HG03520 (cell line): ENCODE measurements around the gene TMPO.
"Not testable (repeated sequence)": the region's sequence is repeated elsewhere in the genome, so short reads cannot be mapped to it uniquely, and the experiment has no call there.

Experiments
- ATAC-seq: cut with Tn5 transposase; IDR thresholded peaks from one replicate; pipeline ENCODE4 v1.9.1; 2021; ENCODE audit warnings: mild to moderate bottlenecking, moderate library complexity; ENCODE audit not compliant: unreplicated experiment

The TMPO gene

DNA sequence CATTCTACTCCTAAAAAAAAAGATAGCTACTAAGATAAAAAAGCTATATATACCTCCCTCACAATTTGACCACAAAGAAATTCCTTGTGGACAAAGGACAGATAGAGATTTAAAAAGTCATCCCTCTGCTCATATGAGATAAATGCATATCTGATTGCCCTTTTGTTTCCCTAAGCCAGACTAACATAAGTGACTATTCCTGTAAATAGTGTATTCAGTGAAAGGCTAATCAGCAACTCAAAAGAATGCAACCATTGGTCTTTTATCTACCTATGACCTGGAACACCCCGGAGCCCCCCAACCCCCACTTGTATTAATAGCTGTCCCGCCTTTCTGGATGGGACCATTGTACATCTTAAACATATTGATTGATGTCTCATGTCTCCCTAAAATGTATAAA, 6.3 kb upstream of the TMPO start:
- ATAC-seq, result no peak

DNA sequence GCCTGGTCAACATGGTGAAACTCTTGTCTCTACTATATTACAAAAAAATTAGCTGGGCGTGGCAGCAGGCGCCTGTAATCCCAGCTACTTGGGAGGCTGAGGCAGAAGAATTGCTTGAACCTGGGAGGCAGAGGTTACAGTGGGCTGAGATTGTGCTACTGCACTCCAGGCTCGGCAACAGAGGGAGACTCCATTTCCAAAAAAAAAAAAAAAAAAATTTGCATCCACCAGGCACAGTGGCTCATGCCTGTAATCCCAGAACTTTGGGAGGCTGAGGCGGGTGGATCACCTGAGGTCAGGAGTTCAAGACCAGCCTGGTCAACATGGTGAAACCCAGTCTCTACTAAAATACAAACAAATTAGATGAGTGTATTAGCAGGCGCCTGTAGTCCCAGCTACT, 3.6 kb upstream of the TMPO start:
- not testable (repeated sequence) for ATAC-seq

DNA sequence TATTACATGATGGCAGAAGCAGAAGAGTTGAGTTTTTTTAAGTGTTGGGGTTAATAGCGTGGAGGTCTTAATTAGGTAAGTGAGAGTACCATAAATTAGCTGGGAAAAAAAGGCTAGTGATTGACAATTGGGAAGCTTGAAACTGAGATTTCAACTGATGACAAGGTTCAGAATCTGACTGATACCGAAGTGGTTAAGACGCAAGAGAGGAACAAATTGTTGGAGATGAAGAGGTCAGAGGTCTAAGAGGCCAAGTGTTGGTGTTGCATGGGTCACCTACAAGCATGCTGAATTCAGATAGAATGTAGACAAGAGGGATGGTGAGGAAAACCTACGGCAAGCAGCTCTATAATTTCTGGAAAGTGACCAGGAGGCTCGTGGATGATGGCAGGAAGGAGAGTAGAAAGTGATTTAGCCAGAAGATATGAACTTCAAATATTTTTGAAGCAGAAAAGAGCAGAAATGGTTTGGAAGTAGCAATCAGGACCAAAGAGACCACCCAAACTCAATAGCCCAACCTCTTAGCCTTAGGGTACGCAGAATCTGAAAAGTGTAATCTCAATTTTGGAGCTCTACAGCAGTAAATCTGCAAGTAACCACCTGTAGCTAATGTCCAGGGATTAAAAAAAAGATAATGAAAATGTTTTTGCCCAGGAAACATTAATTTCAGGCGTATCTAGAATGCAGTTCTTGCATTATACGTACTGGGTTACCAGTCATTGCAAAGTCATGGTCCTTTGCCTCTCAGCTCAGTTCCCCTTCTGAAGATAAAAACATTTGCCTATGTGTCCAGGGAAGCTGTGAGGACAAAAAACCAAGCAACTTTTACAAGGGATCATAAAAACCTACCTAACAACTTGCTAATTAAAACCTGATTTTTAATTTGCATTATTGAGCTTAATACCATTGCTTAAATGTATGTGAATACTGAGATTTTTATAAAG, 1.7 kb upstream of the TMPO start:
- ATAC-seq, result no peak

DNA sequence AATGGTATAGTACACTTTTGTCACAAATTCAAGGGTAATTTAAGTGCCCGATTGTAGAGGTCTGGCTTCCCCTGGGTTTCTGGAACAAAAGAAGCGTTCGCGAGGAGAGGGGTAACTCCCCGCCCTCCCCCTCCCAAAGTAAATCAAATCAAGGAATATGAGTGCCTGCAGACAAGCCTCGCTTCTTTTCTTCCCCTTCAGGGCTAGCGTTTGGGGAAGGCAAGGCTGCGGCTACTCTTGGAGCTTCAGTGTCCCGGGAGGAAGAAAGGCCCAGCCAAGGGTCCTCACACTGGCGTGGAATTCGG, 456 bp upstream of the TMPO start:
- ATAC-seq, result no peak

DNA sequence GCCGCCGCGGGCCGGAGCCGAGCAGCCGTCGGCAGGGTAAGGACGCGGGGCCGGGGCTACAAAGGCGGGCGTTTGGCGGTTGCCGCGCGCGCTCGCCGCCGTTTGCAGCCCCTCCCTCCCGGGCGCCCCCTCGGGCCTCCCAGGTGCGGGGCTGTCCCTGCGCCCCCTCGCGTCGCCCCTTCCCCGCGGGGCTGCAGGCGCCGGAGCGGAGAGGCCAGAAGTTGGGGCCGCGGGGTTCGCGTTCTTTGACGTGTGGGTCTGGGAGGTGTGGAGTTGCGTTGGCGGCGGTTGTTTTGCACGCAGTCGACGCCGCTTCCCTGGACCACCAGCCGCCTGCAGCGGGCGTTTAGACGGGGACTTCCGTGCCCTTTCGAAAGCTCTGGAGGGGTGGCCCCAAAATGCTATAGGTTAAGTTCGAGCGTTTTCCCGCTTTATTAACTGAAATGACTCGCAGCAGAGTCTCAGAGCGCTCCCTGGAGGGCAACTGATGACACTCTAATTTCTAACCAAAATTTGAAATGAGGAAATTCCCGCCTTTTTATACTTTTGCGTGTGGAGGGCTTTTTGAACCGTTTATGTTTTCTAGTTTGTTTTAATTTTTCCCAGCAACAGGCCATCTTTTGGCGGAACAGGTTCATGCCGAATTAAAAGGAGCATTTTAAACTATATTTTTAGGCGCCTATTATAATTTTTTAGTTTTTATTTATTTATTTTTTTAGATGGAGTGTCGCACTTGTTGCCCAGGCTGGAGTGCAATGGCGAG, 902 bp downstream of the TMPO start:
- ATAC-seq, result peak; percentile 44

DNA sequence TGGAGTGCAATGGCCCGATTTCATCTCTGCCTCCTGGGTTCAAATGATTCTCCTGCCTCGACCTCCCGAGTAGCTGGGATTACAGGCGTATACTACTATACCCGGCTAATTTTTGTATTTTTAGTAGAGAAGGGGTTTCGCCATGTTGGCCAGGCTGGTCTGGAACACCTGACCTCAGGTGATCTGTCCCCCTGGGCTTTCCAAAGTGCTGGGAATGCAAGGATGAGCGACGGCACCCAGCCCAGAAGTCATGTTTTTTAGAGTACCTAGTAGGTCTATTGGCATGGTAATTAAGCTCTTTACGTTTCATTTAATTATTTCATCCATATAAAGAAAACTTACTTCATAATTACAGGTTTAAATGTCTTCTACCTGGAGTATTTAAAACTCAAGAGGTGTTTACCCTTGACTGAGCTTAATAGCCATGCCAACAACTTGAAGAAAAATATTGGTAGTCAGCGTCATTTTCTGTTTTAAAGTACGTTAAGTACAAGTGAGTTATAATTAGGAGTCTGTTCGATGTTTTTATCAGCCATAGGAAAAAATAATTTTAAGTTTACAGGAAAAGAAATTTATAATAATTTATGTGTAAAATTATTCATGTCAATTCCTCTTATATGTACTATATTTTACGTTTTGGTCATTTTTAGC, 4.0 kb downstream of the TMPO start:
- no peak for ATAC-seq

DNA sequence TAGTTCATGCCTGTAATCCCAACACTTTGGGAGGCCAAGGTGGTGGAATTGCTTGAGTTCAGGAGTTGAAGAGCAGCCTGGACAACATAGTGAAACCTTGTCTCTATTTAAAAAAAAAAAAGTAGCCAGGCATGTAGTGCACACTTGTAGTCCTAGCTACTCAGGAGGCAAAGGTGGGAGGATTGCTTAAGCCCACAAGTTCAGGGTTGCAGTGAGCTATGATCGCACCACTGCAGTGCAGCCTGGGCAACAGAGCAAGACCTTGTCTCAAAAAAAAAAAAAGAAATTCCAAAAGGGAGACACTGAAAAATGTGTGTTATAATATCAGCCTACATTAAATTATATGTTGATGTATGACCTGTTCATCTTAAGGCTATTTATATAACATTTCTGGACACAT, 14.7 kb downstream of the TMPO start:
- ATAC-seq, result no peak

DNA sequence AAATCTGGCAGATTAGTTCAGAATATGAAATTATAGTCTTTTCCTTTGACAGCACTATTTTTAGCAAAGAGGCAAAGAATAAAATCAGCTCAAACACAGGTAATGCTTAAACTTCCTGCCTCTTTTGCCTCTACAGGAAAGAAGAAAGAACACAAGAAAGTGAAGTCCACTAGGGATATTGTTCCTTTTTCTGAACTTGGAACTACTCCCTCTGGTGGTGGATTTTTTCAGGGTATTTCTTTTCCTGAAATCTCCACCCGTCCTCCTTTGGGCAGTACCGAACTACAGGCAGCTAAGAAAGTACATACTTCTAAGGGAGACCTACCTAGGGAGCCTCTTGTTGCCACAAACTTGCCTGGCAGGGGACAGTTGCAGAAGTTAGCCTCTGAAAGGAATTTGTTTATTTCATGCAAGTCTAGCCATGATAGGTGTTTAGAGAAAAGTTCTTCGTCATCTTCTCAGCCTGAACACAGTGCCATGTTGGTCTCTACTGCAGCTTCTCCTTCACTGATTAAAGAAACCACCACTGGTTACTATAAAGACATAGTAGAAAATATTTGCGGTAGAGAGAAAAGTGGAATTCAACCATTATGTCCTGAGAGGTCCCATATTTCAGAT, 17.4 kb downstream of the TMPO start:
- ATAC-seq, result no peak

DNA sequence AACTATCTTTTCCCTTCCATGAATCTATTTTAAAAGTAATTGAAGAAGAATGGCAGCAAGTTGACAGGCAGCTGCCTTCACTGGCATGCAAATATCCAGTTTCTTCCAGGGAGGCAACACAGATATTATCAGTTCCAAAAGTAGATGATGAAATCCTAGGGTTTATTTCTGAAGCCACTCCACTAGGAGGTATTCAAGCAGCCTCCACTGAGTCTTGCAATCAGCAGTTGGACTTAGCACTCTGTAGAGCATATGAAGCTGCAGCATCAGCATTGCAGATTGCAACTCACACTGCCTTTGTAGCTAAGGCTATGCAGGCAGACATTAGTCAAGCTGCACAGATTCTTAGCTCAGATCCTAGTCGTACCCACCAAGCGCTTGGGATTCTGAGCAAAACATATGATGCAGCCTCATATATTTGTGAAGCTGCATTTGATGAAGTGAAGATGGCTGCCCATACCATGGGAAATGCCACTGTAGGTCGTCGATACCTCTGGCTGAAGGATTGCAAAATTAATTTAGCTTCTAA, 18.4 kb downstream of the TMPO start:
- ATAC-seq, result no peak

DNA sequence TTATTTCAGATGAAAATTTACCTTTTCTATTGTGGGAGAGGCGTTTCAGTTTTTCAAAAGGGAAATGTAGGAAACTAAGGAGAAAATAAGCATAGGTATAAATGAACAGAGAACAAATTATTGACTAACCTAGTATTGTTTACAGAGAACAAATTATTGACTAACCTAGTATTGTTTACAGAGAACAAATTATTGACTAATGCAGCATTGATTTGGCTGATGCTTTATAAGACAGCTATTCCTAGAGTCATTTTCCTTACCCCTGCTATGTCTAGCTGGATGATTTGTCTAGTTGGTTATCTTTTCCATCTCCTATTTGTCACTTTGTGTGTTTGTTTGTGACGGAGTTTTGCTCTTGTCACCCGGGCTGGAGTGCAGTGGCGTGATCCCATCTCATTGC, 22.6 kb downstream of the TMPO start:
- no peak for ATAC-seq

DNA sequence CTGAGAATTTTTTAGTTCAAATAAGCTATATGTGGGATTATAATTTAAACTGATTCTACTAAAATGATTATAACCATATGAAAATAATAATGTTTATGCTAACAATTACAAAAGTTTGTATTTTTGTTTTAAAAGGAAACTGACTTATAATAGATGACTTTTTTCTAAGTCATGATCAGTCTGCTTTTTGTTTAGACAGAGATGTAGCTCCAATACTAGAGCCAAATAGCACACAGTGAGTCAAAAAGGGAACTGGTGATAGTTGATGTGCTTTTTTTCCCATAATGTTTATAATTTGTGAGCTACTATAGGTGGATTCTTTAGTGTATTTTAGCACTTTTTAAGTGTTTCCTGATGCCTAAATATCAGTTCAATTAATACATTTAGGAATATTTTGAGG, 28.3 kb downstream of the TMPO start:
- ATAC-seq, result no peak

DNA sequence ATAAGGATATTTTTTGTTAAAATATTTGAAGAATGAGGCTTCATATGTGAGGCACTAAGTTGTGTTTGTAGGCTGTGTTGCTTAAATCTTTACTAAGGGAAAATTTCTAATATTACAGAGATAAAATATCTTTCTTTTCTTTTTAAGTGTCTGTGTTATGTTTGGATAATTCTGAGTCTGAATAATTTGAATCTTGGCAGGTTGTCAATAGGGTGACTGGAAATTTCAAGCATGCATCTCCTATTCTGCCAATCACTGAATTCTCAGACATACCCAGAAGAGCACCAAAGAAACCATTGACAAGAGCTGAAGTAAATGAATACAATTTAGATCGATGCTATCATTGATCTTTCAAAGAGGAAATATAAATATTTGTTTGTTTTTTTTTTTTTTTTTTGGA, 29.4 kb downstream of the TMPO start:
- ATAC-seq, result no peak

DNA sequence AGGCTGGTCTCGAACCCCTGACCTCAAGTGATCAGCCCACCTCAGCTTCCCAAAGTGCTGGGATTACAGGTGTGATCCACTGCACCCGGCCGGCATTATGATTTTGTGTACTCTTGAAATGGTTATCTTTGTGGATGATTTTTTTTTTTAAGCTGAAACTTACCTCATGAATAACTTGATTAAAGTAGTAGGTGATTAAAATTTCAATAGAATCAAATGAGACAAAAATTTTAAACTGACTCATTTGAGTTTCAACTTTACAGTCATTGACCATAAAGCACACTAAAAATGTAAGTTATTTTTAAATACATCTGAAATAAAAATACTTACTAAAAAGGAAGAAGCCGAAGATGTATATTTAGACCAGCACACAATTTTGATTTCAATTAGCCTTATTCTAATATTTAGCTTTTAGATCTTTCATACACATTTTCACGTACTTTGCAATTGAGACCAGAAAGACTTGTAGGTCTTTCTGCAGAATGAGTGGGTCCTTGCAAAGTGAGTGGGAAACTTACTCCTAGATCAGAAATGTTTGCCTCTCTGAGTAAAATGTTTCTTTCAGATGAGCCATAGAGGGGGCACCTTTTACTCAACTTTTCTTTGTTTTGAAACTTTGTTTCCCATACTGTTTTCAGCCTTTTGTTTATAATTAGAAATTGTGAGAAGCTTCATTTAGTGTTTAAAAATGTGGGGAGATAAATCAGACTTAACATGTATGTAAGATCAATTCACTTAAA, 34.2 kb downstream of the TMPO start:
- no peak for ATAC-seq

DNA sequence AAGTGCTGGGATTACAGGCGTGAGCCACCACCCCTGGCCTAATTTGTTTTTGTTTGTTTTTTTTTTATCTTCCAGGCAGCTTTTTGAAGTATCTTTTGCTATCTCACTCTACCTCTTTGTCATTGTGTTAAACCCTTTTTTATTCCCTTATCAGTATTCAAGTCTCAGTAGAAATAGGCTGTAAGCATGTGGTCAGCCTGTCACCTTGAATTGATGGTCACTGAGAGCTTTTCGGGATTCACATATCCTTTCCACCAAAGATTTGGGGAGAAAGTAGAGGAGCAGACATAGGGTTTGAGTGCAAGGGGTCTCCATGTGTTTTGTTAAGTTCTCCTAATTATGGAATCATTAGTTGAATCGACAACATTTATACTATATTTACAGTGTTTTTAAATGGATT, 36.4 kb downstream of the TMPO start:
- ATAC-seq, result no peak

DNA sequence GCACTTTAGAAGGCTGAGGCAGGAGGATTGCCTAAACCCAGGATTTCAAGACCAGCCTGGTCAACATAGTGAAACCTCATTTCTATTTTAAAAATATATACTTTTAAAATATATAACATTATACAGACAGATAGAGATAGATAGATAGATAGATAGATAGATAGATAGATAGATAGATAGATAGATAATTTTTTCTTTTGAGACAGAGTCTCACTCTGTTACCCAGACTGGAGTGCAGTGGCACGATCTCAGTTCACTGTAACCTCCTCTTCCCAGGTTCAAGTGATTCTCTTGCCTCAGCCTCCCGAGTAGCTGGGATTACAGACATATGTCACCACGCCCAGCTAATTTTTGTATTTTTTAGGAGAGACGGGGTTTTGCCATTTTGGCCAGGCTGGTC, 42.7 kb downstream of the TMPO start:
- ATAC-seq, result not testable (repeated sequence)

DNA sequence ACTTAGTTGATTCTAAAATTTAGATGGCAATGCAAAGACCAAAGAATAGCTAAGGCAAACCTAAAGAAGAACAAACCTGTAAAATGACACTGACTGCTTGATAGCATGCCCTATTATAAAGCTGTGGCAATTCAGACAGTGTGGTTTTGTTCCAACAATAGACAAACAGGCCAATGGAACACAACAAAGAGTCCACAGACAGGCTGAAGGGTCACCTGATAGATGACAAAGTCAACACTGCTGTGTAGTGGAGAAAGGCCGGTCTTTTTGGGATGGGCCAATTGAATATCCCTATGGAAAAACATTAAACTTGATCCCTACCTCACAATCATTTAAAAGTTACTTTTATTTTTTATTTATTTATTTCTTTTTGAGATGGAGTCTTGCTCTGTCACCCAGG, 44.3 kb downstream of the TMPO start:
- ATAC-seq, result no peak

DNA sequence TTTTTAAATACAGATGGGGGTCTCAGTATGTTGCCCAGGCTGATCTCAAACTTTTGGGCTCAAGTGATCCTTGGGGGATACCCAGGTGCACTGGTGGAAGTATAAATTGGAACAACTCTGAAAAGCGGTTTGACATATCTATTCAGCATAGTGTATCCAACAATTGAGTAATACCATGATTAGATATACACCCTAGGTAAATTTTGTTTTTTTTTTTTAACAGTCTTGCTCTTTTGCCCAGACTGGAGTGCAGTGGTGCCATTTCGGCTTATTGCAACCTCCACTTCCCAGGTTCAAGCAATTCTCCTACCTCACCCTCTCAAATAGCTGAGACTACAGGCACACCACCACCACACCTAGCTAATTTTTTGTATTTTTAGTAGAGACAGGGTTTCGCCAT, 46.5 kb downstream of the TMPO start:
- no peak for ATAC-seq

DNA sequence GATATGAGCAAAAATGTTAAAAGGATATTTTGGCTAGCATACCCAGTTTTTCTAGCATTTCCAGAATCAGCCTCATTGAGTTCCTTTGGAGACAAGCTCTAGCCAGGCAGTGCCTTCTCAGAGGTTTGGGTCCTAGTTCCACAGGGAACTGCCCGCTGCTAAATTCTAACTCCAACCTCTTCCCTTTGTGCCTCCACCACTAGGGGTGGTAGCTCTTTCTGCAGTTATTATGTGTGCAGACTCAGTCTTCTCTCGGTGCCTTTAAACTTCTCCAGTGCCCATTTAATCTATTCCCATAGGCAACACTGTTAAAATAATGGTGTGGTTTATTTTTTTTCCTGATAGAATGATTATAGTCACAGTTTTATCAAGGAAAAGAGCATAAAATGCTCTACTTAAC, 56.6 kb downstream of the TMPO start:
- no peak for ATAC-seq

DNA sequence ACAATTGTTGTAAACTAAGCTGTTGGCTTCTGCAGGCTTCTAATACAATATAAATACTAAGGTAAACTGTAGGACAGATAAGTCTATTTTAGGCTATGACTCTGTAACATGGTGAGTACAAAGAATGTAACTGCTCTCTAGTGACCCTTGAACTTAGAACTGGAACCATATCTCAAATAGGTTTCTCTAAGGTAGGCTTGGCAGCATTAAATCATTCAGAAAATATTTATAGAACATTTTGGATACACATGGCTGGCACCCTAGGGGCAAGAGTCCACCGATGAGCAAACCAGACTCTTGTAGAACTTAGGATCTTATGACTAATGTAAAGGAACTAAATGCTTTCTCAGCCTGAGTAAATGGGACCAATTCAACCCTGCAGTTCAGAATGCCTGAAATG, 58.7 kb downstream of the TMPO start:
- ATAC-seq, result no peak

DNA sequence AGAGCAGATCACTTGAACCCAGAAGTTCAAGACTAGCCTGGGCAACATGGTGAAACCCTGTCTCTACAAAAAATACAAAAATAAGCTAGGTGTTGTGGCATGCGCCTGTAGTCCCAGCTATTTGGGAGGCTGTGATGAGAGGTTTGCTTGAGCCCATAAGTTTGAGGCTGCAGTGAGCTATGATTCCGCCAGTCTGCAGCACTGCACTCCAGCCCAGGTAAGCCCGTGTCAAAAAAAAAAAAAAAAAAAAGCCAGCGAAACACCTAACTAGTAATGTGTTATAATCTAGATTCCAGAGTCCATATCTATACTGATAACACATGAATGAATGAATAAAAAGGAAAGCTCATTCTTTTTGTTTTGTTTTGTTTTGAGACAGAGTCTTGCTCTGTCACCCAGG, 59.6 kb downstream of the TMPO start:
- no peak for ATAC-seq

DNA sequence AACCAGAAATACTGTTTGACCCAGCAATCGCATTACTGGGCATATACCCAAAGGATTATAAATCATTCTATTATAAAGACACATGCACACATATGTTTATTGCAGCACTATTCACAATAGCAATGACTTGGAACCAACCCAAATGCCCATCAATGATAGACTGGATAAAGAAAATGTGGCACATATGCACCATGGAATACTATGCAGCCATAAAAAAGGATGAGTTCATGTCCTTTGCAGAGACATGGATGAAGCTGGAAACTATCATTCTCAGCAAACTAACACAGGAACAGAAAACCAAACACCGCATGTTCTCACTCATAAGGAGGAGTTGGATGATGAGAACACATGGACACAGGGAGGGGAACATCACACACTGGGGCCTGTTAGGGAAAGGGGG, 61.4 kb downstream of the TMPO start:
- not testable (repeated sequence) for ATAC-seq
